T-cell (primary cell): ENCODE data around the gene MBNL3. TPM values are rescaled to one million over a fixed set of nuclear protein-coding genes. Genes with fewer than 3 reads are reported as not detected.

Source experiments
- ATAC-seq, 4 experiments: fragments of 200-7000 bp in 3 of 4; fragments of 150-1000 bp in 1 of 4; cut with Tn5 transposase; replicated peaks in 1 of 4; 1 replicate in 3 of 4; 2 replicates in 1 of 4; pipeline ENCODE4 v1.10.0; 2021; ENCODE audit warnings: moderate library complexity in 3 of 4, mild to moderate bottlenecking in 2 of 4, moderate number of reproducible peaks in 1 of 4
- CTCF ChIA-PET, 2 donors: fragments of 300-600 bp; sonication (Branson Sonifier 250); formaldehyde crosslinking; loops; one replicate each; lab custom pipeline; 2022; ENCODE audit warnings: antibody characterized with exemption in 2 of 2; lab: Charles Lee
- POLR2A ChIA-PET, 2 donors: fragments of 300-600 bp; sonication (Branson Sonifier 250); formaldehyde crosslinking; loops; one replicate each; lab custom pipeline; 2022; ENCODE audit warnings: antibody characterized with exemption in 2 of 2; lab: Charles Lee
- DNase-seq, 35 experiments: peaks; one replicate each; pipeline versions ENCODE4 v3.0.0 to v3.0.0-alpha.2; 2013 to 2023
- H3K27ac ChIP-seq: one replicate; pipeline ENCODE4 v1.5.1; 2013; ENCODE audit warnings: low read length
- H3K27me3 ChIP-seq, 2 experiments: replicated peaks in 1 of 2; 1 replicate in 1 of 2; 2 replicates in 1 of 2; pipeline versions ENCODE4 v1.6.1 to v1.7.0; 2013; ENCODE audit warnings: low read length in 1 of 2, mixed read lengths in 1 of 2; ENCODE audit not compliant: control insufficient read depth in 2 of 2, insufficient read depth in 2 of 2; ENCODE audit errors: extremely low read depth in 1 of 2
- H3K36me3 ChIP-seq, 2 donors: 1 replicate in 1 of 2; 2 replicates in 1 of 2; pipeline versions ENCODE4 v1.6.1 to v1.7.0; 2013; ENCODE audit warnings: low read length in 1 of 2; ENCODE audit not compliant: control insufficient read depth in 2 of 2, insufficient read depth in 1 of 2; ENCODE audit errors: extremely low read depth in 1 of 2
- H3K4me1 ChIP-seq, 2 experiments: 1 replicate in 1 of 2; 2 replicates in 1 of 2; pipeline versions ENCODE4 v1.6.1 to v1.7.0; 2013; ENCODE audit warnings: low read length in 2 of 2, mixed read lengths in 1 of 2; ENCODE audit not compliant: insufficient read depth in 2 of 2, control insufficient read depth in 1 of 2; ENCODE audit errors: extremely low read depth in 1 of 2
- H3K4me3 ChIP-seq, 2 donors: 1 replicate in 1 of 2; 2 replicates in 1 of 2; pipeline versions ENCODE4 v1.5.1 to v1.7.0; 2013; ENCODE audit warnings: mild to moderate bottlenecking in 2 of 2, low read length in 1 of 2, moderate library complexity in 1 of 2; ENCODE audit not compliant: control insufficient read depth in 1 of 2; ENCODE audit errors: extremely low read depth in 1 of 2
- H3K9me3 ChIP-seq: 2 replicates; pipeline ENCODE4 v1.7.0; 2013
- H3K27ac Mint-ChIP-seq, 2 donors: one replicate each; pipeline ENCODE4 v1.8.0; 2020 to 2021; ENCODE audit warnings: mild to moderate bottlenecking in 2 of 2, mixed read lengths in 2 of 2
- H3K27me3 Mint-ChIP-seq, 2 donors: one replicate each; pipeline ENCODE4 v1.8.0; 2021 to 2022; ENCODE audit warnings: mixed read lengths in 2 of 2
- H3K36me3 Mint-ChIP-seq: one replicate; pipeline ENCODE4 v1.8.0; 2021; ENCODE audit warnings: mixed read lengths
- H3K4me1 Mint-ChIP-seq, 3 donors: one replicate each; pipeline ENCODE4 v1.8.0; 2020 to 2022; ENCODE audit warnings: mixed read lengths in 3 of 3, mild to moderate bottlenecking in 1 of 3
- H3K4me3 Mint-ChIP-seq, 3 donors: one replicate each; pipeline ENCODE4 v1.8.0; 2020 to 2022; ENCODE audit warnings: mild to moderate bottlenecking in 3 of 3, mixed read lengths in 3 of 3, moderate library complexity in 3 of 3
- H3K9me3 Mint-ChIP-seq, 3 donors: one replicate each; pipeline ENCODE4 v1.8.0; 2020 to 2022; ENCODE audit warnings: mixed read lengths in 3 of 3
- WGBS: methylation state at CpG from one replicate; pipeline ENCODE4 v1.1.5; 2013; ENCODE audit warnings: missing lambda C conversion rate; ENCODE audit not compliant: insufficient coverage; 5-methylcytosine and 5-hydroxymethylcytosine counted together
- total RNA-seq, 35 experiments: library from RNA in 6 of 35; stranded (reverse) in 6 of 35; fragments of 120-200 nt in 1 of 35; gene quantifications; one replicate each; pipeline versions ENCODE4 v1.2.1 to v1.2.4 and lab custom pipeline; 2013 to 2026

MBNL3 gene
- total RNA-seq, 5 donors from 2014 or later (not counting 1 experiment from before 2014, with no cell fraction given), result 23.3 to 39.5 (median 27.2) TPM

DNA sequence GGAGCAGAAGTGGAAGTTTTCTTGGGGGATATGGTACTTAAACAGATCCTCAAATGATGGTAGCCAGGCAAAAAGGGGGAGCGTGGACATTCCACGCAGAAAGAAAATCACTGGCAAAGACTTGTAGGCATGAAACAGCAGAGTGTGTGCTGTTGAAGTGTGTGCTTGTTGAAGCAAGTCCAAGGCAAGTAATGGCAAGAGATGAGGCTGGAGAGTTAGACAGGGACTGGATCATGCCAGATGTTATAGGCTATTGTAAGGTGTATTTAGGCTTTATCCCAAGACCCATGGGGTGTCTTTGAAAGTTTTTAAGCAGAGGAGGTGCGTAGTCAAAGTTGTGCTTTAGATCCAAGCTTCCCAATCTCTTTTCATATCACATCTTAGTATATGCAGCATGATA, 124.5 kb downstream of the MBNL3 start:
- DNase-seq, result no peak
- H3K36me3 ChIP-seq, result no peaks in the 10 kb centered on the region
- Mint-ChIP-seq H3K4me3 (no peak overlapping the region), H3K4me1 (peaks cover 0 to 2% (median 0%) of the 10 kb centered on the region in 3 donors), H3K36me3 (peaks cover 5% of the 10 kb centered on the region), H3K27ac (no peak overlapping the region), H3K27me3 (peaks cover 0 to 9% of the 10 kb centered on the region in 2 donors), H3K9me3 (no peaks in the 10 kb centered on the region)
- H3K4me1 ChIP-seq, result no peaks in the 10 kb centered on the region
- no peaks in the 10 kb centered on the region for H3K9me3 ChIP-seq
- H3K27me3 ChIP-seq, result no peaks in the 10 kb centered on the region
- CTCF ChIA-PET, result interaction anchor here in 1 of 2 donors (0.8 kb wide), 1 partner anchor 226 kb away, joined by 4 read pairs; no protein-coding TSS in a partner anchor
- WGBS, result 92% methylated on average over 2 of the region's 3 CpGs
- no peak overlapping the region for H3K4me3 ChIP-seq
- POLR2A ChIA-PET, result interaction anchor here in 1 of 2 donors (0.6 kb wide), 1 partner anchor 699 kb away, joined by 4 read pairs; no protein-coding TSS in a partner anchor
- no peak for ATAC-seq
- H3K27ac ChIP-seq, result no peak overlapping the region

DNA sequence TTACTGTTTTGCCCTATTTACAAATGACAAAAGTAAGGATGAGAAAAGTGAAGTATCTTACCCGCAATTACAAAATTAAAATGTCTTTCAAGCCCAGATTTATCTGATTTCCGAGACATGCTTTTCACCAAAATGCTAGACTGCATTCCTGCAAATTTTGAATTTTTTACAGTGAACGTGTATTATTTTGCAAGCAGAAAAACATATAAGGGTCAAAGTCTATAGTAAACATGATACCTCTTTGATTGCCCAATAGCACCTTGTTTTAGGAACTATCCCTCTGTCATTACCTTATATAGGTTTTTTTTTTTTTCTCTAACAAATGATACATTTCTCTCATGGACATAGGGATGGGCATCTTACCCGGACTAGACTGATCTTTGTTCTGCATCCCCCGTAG, 135.4 kb downstream of the MBNL3 start:
- no peak overlapping the region for H3K27ac Mint-ChIP-seq
- H3K36me3 Mint-ChIP-seq, result no peaks in the 10 kb centered on the region
- no CpG with 5 or more reads among the region's 5 CpGs for WGBS
- no peak for ATAC-seq
- Histone ChIP-seq H3K9me3 (no peaks in the 10 kb centered on the region), H3K27me3 (no peaks in the 10 kb centered on the region), H3K4me3 (no peak overlapping the region), H3K4me1 (no peaks in the 10 kb centered on the region), H3K36me3 (no peaks in the 10 kb centered on the region), H3K27ac (no peak overlapping the region)
- no peak overlapping the region for H3K4me3 Mint-ChIP-seq
- H3K9me3 Mint-ChIP-seq, result no peaks in the 10 kb centered on the region
- ChIA-PET CTCF (no interaction called here), POLR2A (no interaction called here)
- peaks cover 0 to 7% of the 10 kb centered on the region in 2 donors for H3K27me3 Mint-ChIP-seq
- DNase-seq, result no peak
- no peaks in the 10 kb centered on the region for H3K4me1 Mint-ChIP-seq

DNA sequence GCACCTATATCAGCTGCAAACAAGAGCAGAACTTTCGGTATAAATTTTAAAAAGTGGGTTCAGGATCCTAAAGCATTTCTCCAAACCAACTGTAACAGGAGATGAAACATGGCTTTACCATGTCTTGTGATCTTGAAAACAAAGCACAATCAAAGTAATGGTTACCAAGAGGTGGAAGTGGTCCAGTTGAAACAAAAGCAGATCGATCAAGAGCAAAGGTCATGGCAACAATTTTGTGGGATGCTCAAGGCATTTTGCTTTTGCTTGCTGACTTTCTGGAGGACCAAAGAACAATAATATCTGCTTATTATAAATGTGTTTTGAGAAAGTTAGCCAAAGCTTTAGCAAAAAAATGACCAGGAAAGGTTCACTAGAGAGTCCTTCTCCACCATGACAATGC, 152.7 kb downstream of the MBNL3 start:
- ATAC-seq, result no peak
- H3K27ac Mint-ChIP-seq, result no peak overlapping the region
- no CpG with 5 or more reads among the region's 2 CpGs for whole genome bisulfite sequencing
- H3K36me3 Mint-ChIP-seq, result no peaks in the 10 kb centered on the region
- CTCF ChIA-PET, result no interaction called here
- H3K4me1 Mint-ChIP-seq, result peaks cover 0 to 7% (median 0%) of the 10 kb centered on the region in 3 donors
- POLR2A ChIA-PET, result no interaction called here
- no peaks in the 10 kb centered on the region for H3K27me3 ChIP-seq
- no peak overlapping the region for H3K27ac ChIP-seq
- H3K4me3 ChIP-seq, result no peak overlapping the region
- H3K36me3 ChIP-seq, result no peaks in the 10 kb centered on the region
- H3K9me3 Mint-ChIP-seq, result no peaks in the 10 kb centered on the region
- H3K4me3 Mint-ChIP-seq, result no peak overlapping the region
- H3K9me3 ChIP-seq, result no peaks in the 10 kb centered on the region
- no peaks in the 10 kb centered on the region for H3K4me1 ChIP-seq
- H3K27me3 Mint-ChIP-seq, result peaks cover 0 to 16% of the 10 kb centered on the region in 2 donors
- no peak for DNase-seq

DNA sequence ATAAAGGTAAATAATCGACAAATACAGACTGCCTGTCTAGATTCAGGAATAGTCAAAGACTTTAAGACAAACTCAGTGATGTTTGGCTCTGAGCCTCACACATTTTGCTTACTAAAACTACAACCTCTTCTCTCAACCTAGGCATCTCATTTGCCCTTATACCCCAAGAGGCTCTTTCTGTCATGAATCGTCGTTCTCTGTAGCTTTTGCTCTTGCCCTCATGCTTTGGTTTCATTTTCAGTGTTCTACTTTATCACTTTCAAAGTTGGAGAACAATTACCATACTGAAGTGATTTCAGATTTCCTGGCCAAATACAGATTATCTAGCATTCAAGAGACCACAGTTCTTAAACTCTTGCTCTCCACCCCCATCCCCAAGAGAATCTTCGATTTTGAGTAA, 155.5 kb downstream of the MBNL3 start:
- no peak overlapping the region for H3K4me3 Mint-ChIP-seq
- DNase-seq (no peak), ATAC-seq (no peak)
- no peaks in the 10 kb centered on the region for H3K9me3 Mint-ChIP-seq
- 17% methylated on average over 2 of the region's 4 CpGs for WGBS
- no peaks in the 10 kb centered on the region for H3K27me3 ChIP-seq
- peaks cover 0 to 7% (median 0%) of the 10 kb centered on the region in 3 donors for H3K4me1 Mint-ChIP-seq
- H3K27ac Mint-ChIP-seq, result no peak overlapping the region
- no peaks in the 10 kb centered on the region for H3K4me1 ChIP-seq
- H3K36me3 Mint-ChIP-seq, result no peaks in the 10 kb centered on the region
- H3K9me3 ChIP-seq, result no peaks in the 10 kb centered on the region
- H3K27ac ChIP-seq, result no peak overlapping the region
- CTCF ChIA-PET, result no interaction called here
- POLR2A ChIA-PET, result no interaction called here
- no peak overlapping the region for H3K4me3 ChIP-seq
- H3K27me3 Mint-ChIP-seq, result peaks cover 0 to 9% of the 10 kb centered on the region in 2 donors
- H3K36me3 ChIP-seq, result no peaks in the 10 kb centered on the region

DNA sequence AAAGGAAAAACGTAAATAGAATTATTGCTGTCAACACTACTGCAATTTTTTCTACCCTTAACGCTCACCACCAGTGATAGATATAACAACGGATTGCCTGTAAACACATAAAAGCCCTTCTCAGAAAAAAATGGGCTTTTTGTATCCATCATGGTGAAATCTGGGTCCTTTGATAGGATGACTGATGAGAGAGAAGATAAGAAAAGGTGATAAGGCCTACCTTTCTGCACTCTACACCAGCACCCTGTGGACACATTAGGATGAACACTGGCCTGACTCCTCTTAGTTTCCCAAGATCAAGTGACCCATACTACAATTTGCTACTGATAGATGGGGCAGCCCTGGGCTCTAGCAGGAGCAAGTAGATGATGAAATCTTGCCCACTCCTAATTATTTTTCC, 157.3 kb downstream of the MBNL3 start:
- no peaks in the 10 kb centered on the region for H3K9me3 ChIP-seq
- peaks cover 0 to 10% of the 10 kb centered on the region in 2 donors for H3K27me3 Mint-ChIP-seq
- H3K4me1 Mint-ChIP-seq, result peaks cover 0 to 7% (median 0%) of the 10 kb centered on the region in 3 donors
- no peak overlapping the region for H3K4me3 Mint-ChIP-seq
- no peak overlapping the region for H3K27ac Mint-ChIP-seq
- no peaks in the 10 kb centered on the region for H3K27me3 ChIP-seq
- DNase-seq, result no peak
- WGBS, result no CpG with 5 or more reads among the region's 3 CpGs
- no peak overlapping the region for H3K27ac ChIP-seq
- ChIA-PET CTCF (no interaction called here), POLR2A (no interaction called here)
- no peak for ATAC-seq
- H3K36me3 ChIP-seq, result no peaks in the 10 kb centered on the region
- no peak overlapping the region for H3K4me3 ChIP-seq
- no peaks in the 10 kb centered on the region for H3K36me3 Mint-ChIP-seq
- H3K4me1 ChIP-seq, result no peaks in the 10 kb centered on the region
- H3K9me3 Mint-ChIP-seq, result no peaks in the 10 kb centered on the region

DNA sequence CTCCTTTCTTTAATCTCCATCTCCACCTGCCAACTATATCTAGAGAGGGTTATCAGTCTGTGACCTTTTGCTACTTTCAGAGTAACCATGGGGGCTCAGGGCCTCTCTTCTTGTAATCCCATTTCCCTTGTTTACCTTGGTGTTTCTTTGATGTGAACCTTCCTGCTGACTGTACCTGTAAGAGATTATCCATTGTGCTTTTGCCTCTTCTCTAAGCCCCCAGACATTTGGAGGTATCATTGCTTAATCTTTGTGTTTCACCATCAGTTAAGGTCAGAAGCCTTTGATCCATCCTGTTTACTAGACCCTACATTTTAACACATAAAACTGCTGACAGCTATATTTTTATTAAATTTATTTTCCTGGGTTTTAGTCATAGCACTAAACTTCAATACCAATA, 157.8 kb downstream of the MBNL3 start:
- no peak for DNase-seq
- Mint-ChIP-seq H3K27me3 (peaks cover 0 to 10% of the 10 kb centered on the region in 2 donors), H3K36me3 (no peaks in the 10 kb centered on the region), H3K4me3 (no peak overlapping the region), H3K27ac (no peak overlapping the region), H3K9me3 (no peaks in the 10 kb centered on the region), H3K4me1 (peaks cover 0 to 7% (median 0%) of the 10 kb centered on the region in 3 donors)
- CTCF ChIA-PET, result no interaction called here
- no peak overlapping the region for H3K4me3 ChIP-seq
- H3K4me1 ChIP-seq, result no peaks in the 10 kb centered on the region
- POLR2A ChIA-PET, result no interaction called here
- no peaks in the 10 kb centered on the region for H3K27me3 ChIP-seq
- ATAC-seq, result no peak
- no peaks in the 10 kb centered on the region for H3K36me3 ChIP-seq
- no peaks in the 10 kb centered on the region for H3K9me3 ChIP-seq
- no peak overlapping the region for H3K27ac ChIP-seq
